Colonic mucosa (tissue), 4 donors: ENCODE results near the gene KLB. TPM values are rescaled to one million over a fixed set of nuclear protein-coding genes. Genes with fewer than 3 reads are reported as not detected.

ENCODE experiments used
- DNase-seq: peaks from one replicate; pipeline ENCODE4 v3.0.0-alpha.2; 2020
- H3K27ac ChIP-seq: fragments of 200-600 bp; one replicate; pipeline ENCODE4 v1.8.0; 2021
- H3K27me3 ChIP-seq: fragments of 200-600 bp; one replicate; pipeline ENCODE4 v1.8.0; 2021
- H3K36me3 ChIP-seq: fragments of 200-600 bp; one replicate; pipeline ENCODE4 v1.8.0; 2021
- H3K4me1 ChIP-seq: fragments of 200-600 bp; one replicate; pipeline ENCODE4 v1.8.0; 2021; ENCODE audit warnings: mild to moderate bottlenecking
- H3K4me3 ChIP-seq: fragments of 200-600 bp; one replicate; pipeline ENCODE4 v1.8.0; 2021
- H3K9ac ChIP-seq, 2 donors: one replicate each; pipeline ENCODE4 v1.7.0; 2013; ENCODE audit warnings: control low read depth in 2 of 2, low read depth in 2 of 2, low read length in 2 of 2
- H3K9me3 ChIP-seq: fragments of 200-600 bp; one replicate; pipeline ENCODE4 v1.8.0; 2021
- intact Hi-C: fragments of 100-400 bp; cut with DNase I; formaldehyde crosslinking; loops from one replicate; pipeline ENCODE4 v1.14.1; 2022
- microRNA-seq: library from miRNA; unstranded; fragments of <30 nt; microRNA quantifications from one replicate; pipeline ENCODE4, GENCODE V29; 2019
- total RNA-seq, 2 donors: library from RNA; stranded (reverse); fragmentation: NEBNext Ultra II Directional in 1 of 2; extraction: Animal tissue kit (Norgen Biotek cat#: 25700) in 1 of 2; gene quantifications; one replicate each; pipeline ENCODE4 v1.2.1, GENCODE V29; 2021
- TF ChIP-seq, protein P1 (sequence below): fragments of 200-600 bp; IDR thresholded peaks from one replicate; pipeline ENCODE4 v1.8.0; 2022; ENCODE audit warnings: antibody characterized with exemption, mild to moderate bottlenecking
- donor health status: healthy.
- donor health status: DM: no; HTN: no; CAD: no.
- donor health status: DM: no; HTN: no; CAD: no.

KLB gene
- total RNA-seq, 2 donors from 2014 or later = 0.40 to 0.64 TPM

DNA sequence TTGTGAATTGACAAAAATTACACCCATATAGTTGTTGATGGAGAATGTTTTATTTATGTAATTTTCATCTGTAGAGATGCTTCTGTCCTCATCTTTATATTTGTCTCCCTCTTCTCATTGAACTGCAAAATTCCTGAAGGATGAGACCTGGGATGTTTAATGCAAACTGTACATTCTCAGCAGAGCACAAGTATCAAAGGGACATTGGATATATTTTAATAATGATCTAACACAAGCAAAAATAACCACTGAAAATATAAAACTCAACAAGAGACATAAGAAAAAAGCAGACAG, 91.9 kb downstream of the KLB start:
- TF ChIP-seq, protein P1, sequence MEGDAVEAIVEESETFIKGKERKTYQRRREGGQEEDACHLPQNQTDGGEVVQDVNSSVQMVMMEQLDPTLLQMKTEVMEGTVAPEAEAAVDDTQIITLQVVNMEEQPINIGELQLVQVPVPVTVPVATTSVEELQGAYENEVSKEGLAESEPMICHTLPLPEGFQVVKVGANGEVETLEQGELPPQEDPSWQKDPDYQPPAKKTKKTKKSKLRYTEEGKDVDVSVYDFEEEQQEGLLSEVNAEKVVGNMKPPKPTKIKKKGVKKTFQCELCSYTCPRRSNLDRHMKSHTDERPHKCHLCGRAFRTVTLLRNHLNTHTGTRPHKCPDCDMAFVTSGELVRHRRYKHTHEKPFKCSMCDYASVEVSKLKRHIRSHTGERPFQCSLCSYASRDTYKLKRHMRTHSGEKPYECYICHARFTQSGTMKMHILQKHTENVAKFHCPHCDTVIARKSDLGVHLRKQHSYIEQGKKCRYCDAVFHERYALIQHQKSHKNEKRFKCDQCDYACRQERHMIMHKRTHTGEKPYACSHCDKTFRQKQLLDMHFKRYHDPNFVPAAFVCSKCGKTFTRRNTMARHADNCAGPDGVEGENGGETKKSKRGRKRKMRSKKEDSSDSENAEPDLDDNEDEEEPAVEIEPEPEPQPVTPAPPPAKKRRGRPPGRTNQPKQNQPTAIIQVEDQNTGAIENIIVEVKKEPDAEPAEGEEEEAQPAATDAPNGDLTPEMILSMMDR = no peak
- H3K9me3 ChIP-seq = no peaks in the 10 kb centered on the region
- no peaks in the 10 kb centered on the region for H3K27me3 ChIP-seq
- DNase-seq = no peak
- H3K4me3 ChIP-seq = no peak overlapping the region
- no peak overlapping the region for H3K9ac ChIP-seq
- H3K27ac ChIP-seq = no peak overlapping the region
- no peaks in the 10 kb centered on the region for H3K4me1 ChIP-seq
- peaks cover 6% of the 10 kb centered on the region for H3K36me3 ChIP-seq
- intact Hi-C loops = no loop called here

Small RNAs within 50 kb of the gene (microRNA-seq; reads per million reads assigned to microRNA genes)
- gene MIR5591 = not detected

Other genes starting within 250 kb of the KLB start
- gene WDR19, start 224.4 kb upstream of the KLB start, total RNA-seq = 10 to 100 TPM in 1 of 2 donors, 1 to 10 TPM in 1; 8.1 to 11.7 TPM
- gene RFC1, start 40.6 kb upstream of the KLB start, total RNA-seq = 10 to 100 TPM; 28.2 to 28.7 TPM
- gene RPL9, start 52.0 kb downstream of the KLB start, total RNA-seq = 1,000 to 10,000 TPM; 1,123 to 1,383 TPM
- 10 to 100 TPM; 21.1 to 28.3 TPM for gene LIAS, start 52.1 kb downstream of the KLB start, total RNA-seq
- 100 to 1,000 TPM; 265 to 328 TPM for gene UGDH, start 120.5 kb downstream of the KLB start, total RNA-seq
- gene SMIM14, start 231.9 kb downstream of the KLB start, total RNA-seq = 100 to 1,000 TPM in 1 of 2 donors, 10 to 100 TPM in 1; 69.4 to 127 TPM